Mucosa of descending colon (tissue), 3 donors: ENCODE results near the gene PALD1. TPM values are rescaled to one million over a fixed set of nuclear protein-coding genes. Genes with fewer than 3 reads are reported as not detected.

ENCODE experiments used
- ATAC-seq: fragments of 200-7000 bp; cut with Tn5 transposase; one replicate; pipeline ENCODE4 v1.9.1; 2020; ENCODE audit warnings: mild to moderate bottlenecking, moderate library complexity
- DNase-seq, 3 donors: peaks; one replicate each; pipeline ENCODE4 v3.0.0-alpha.2; 2020
- H3K36me3 ChIP-seq: fragments of 200-600 bp; one replicate; pipeline ENCODE4 v1.8.0; 2021; ENCODE audit warnings: low read depth, mild to moderate bottlenecking
- H3K4me1 ChIP-seq: fragments of 200-600 bp; one replicate; pipeline ENCODE4 v1.8.0; 2021; ENCODE audit warnings: low read depth, mild to moderate bottlenecking
- H3K4me3 ChIP-seq: fragments of 200-600 bp; one replicate; pipeline ENCODE4 v1.8.0; 2021; ENCODE audit warnings: mild to moderate bottlenecking
- H3K9me3 ChIP-seq: fragments of 200-600 bp; one replicate; pipeline ENCODE4 v1.8.0; 2021; ENCODE audit warnings: mild to moderate bottlenecking
- CTCF ChIP-seq: fragments of 200-600 bp; IDR thresholded peaks from one replicate; pipeline ENCODE4 v1.8.0; 2022; ENCODE audit warnings: antibody characterized with exemption, mild to moderate bottlenecking
- intact Hi-C, 2 donors: fragments of 100-400 bp; cut with DNase I in 1 of 2; cut with micrococcal nuclease in 1 of 2; formaldehyde crosslinking; loops; one replicate each; pipeline versions ENCODE4 v1.11.0 to v1.11.1; 2022; cut with DNase I, micrococcal nuclease
- total RNA-seq, 3 donors: library from RNA; stranded (reverse); fragmentation: NEBNext Ultra II Directional in 2 of 3; extraction: Animal tissue kit (Norgen Biotek cat#: 25700) in 2 of 3; gene quantifications; one replicate each; pipeline versions ENCODE4 v1.2.1 to v1.2.4, GENCODE V29; 2021 to 2023
- donor health status: DM: no; HTN: no; CAD: no; lungs with moderate emphysema.
- donor health status: DM: no; HTN: no; CAD: no.
- donor health status: DM: no; HTN: yes; CAD: no.

PALD1 gene
- total RNA-seq, 3 donors from 2014 or later: 1.9 to 15.9 (median 3.2) TPM

- no peaks in the 10 kb centered on the region for H3K9me3 ChIP-seq
- ATAC-seq (peak; percentile 34), DNase-seq (no peak)
- TF ChIP-seq CTCF: no peak
- no peaks in the 10 kb centered on the region for H3K36me3 ChIP-seq
- intact Hi-C loops: no loop called here
- H3K4me3 ChIP-seq: no peak overlapping the region
- H3K4me1 ChIP-seq: no peaks in the 10 kb centered on the region
Observed at GRCh38 chr10:70515035-70515667, 36.6 kb downstream of the PALD1 start.

GRCh38 chr10:70518695-70519094, 40.1 kb downstream of the PALD1 start:
- no peak for DNase-seq
- ATAC-seq: no peak

GRCh38 chr10:70523057-70523456, 44.5 kb downstream of the PALD1 start:
- Histone ChIP-seq H3K4me3 (no peak overlapping the region), H3K4me1 (no peaks in the 10 kb centered on the region), H3K9me3 (no peaks in the 10 kb centered on the region), H3K36me3 (no peaks in the 10 kb centered on the region)
- no peak for DNase-seq
- no peak for TF ChIP-seq CTCF
- no peak for ATAC-seq
- intact Hi-C loops: no loop called here

More at GRCh38 chr10:70518695-70519094, 40.1 kb downstream of the PALD1 start:
- Histone ChIP-seq H3K9me3 (no peaks in the 10 kb centered on the region), H3K4me1 (no peaks in the 10 kb centered on the region), H3K36me3 (no peaks in the 10 kb centered on the region), H3K4me3 (no peak overlapping the region)
- TF ChIP-seq CTCF: no peak
- intact Hi-C loops: no loop called here

- ATAC-seq (no peak), DNase-seq (no peak)
- TF ChIP-seq CTCF: no peak
- no peaks in the 10 kb centered on the region for H3K36me3 ChIP-seq
- H3K4me1 ChIP-seq: no peaks in the 10 kb centered on the region
- no peaks in the 10 kb centered on the region for H3K9me3 ChIP-seq
- intact Hi-C loops: no loop called here
- H3K4me3 ChIP-seq: no peak overlapping the region
Observed at GRCh38 chr10:70523549-70523948, 45.0 kb downstream of the PALD1 start.

GRCh38 chr10:70528314-70528713, 49.7 kb downstream of the PALD1 start:
- no peaks in the 10 kb centered on the region for H3K9me3 ChIP-seq
- TF ChIP-seq CTCF: no peak
- intact Hi-C loops: no loop called here
- DNase-seq (no peak), ATAC-seq (no peak)
- H3K36me3 ChIP-seq: no peaks in the 10 kb centered on the region
- no peak overlapping the region for H3K4me3 ChIP-seq
- no peaks in the 10 kb centered on the region for H3K4me1 ChIP-seq
